T-helper 2 cell (primary cell): Measurements from ENCODE around the gene DCDC2.
"Not testable (repeated sequence)": the region's sequence is repeated elsewhere in the genome, so short reads cannot be mapped to it uniquely, and the experiment has no call there.

Experiments
- DNase-seq, 5 experiments: peaks; one replicate each; pipeline versions ENCODE4 v3.0.0 to v3.0.0-alpha.2; 2012 to 2022

DCDC2 gene

DNA sequence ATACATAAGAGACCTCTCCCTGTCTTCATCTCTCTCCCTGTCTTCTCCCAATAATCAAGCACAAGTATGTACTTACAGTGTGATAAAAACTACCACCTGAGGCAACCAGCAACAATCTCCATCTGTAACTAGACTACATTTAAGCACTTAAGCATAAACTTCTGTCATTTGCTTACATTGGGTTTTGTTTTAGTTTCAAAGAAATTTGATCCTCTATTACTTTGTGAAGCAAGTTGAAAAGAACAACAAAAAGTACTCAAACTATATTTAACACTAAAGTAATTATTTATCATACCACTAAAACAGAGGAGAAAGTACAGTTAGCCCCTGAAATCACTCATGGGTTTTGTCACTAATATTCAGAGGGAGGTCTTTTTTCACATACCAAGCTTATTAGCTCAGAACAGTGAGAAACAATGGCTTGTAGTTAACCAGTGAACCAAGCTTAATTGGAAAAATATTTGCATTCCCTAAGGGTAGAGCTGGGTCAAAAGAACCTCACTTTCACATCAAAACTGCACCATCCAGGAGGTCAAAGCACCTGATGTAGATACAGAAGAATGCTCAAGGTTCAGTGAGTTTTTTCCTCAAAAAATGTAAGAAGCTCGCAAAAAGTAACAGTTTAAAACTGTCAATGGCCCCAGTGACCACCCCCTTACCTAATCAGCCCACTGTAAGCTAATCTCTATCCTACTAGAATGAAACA lies 34.1 kb downstream of the DCDC2 start:
- no peak for DNase-seq

DNA sequence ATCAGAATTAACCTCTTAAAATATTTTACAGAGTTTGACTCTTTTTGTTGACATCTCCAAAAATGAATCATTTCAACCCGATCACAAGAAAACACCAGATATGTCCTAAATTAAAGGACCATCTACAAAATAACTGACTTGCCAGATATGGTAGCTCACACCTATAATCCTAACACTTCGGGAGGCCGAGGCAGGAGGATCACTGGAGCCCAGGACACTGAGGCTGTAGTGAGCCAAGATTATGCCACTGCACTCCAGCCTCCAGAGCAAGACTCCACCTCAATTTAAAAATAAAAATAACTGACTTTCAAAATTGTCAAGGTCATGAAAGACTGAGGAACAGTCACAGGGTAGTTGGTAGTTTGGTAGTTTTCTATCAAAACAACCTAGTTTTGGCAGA lies 34.9 kb downstream of the DCDC2 start:
- DNase-seq: no peak

DNA sequence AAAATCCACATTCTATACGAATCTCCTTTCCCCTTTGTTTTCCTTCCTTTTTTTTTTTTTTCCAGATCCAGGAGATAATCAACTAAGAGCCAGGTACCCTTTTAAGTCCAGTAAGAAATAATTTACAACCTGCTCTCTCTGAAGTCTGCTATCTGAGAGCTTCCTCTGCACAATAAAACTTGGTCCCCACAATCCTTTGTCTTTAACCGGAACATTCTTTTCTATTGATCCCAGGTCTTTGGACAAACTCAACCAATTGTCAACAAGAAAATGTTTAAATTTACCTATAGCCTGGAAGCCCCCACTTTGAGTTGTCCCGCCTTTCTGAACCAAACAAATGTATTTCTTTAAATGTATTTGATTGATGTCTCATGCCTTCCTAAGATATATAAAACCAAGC lies 35.4 kb downstream of the DCDC2 start:
- not testable (repeated sequence) for DNase-seq

DNA sequence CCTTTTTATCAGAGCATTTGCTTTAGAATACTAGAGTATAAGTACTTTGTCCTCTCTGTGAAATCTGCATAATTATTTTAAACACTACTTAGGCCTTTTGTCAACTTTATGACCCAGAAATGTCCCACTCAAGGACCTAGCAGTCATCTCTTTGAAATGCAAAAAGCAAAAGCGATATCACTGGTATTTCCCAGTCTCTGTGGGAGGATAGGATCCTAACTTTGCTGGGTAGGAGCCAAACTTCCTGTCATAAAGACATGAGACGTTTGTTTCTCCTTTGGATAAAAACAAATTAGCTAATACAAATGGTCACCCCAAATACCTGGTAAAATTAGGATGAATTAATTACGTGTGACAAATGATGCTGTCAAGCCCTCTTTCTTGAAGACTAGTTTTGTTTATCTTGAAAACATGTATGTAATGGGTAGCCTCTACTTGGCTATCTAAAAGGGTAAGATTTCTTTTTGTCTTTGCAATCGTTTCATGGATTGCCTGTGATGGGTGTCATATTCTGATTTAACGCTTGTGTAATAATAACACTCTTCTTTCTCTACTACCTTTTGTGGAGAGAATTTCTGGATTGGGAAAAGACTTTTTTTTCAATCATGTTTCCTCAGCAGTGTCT lies 36.2 kb downstream of the DCDC2 start:
- DNase-seq: no peak

DNA sequence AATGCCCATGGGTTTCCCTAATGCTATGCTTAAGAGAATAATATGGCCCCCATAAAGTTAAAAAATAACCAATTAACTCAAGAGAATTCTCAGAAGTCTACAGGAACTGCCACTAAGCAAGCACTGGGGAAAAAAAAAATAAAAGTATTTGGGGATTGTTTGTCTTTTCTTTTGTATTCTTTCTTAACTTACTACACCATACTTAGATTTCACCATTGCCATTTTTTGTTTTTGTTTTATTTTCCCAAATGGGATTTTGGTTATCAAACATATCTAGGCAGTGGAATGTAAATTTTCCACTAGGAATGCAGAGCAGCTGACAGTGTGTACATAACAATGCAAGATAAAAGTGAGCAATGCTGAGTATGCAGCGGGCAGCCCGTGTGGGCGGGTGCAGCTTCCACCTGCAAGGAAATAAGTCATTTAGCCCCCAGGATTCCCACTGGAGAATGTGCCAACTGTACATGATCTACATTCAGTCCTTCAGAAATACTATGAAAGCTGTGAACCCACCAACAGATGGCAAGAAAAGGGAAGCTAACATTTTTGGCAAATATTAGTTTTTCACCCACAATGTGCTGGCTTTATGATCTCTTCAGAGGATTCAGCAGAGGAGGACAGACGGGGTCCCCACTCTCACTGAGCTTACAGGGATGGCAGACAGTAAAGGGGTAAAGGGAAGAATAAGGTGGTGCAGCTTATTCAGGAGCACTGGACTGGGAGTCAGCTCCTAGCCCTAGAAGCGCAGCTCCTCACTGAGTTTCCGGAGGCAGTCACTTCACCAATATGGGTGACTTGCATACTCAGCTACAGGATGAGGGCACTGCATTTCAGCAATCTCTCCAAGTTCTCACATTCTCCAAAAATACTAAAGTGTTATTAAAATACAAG lies 44.4 kb downstream of the DCDC2 start:
- no peak for DNase-seq

DNA sequence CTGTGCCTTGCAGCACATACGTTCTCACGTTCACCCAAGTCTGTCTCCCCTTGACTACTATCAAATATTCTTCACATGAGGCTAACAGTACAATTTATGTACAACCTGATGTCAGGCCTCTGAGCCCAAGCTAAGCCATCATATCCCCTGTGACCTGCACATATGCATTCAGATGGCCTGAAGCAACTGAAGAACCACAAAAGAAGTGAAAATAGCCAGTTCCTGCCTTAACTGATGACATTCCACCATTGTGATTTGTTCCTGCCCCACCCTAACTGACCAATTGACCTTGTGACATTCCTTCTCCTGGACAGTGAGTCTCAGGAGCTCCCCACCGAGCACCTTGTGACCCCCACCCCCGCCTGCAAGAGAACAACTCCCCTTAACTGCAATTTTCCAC lies 46.1 kb downstream of the DCDC2 start:
- not testable (repeated sequence) for DNase-seq

DNA sequence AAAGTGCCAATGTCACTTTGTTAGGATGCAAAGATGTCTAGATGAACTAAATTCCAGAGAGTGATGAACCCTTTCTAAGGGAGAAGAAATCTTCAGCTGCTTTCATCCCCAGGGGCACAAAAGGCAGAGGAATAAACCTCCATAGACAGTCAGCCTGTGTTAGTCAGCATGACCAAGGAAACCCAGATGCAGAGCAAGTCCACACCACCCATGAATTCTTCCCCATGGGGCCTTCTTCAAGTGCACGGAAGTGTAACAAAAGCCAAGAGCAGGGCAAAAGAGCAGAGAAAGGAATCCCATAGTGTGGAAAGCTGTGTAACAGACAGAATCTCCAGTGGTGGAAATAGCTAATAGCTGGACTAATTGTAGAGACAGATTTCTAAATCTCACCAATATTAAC lies 50.0 kb downstream of the DCDC2 start:
- DNase-seq: no peak

DNA sequence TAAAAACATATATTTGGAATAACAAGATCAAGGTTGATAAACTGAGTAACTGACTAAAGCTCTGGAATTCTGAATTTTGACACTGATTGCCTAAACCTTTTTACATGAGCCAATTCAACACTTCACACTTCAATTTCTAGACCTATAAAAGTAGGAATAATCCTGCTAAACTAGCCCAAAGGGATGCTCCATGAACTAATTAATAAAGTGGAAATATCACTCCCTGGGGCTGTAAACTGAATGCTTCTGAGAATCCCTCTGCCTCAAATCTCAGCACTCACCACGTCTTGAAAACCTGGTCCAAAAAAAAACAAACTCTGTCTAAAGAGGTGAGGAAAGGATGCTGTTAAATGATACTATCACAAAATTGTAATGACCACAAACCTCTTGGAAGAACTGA lies 50.9 kb downstream of the DCDC2 start:
- no peak for DNase-seq

DNA sequence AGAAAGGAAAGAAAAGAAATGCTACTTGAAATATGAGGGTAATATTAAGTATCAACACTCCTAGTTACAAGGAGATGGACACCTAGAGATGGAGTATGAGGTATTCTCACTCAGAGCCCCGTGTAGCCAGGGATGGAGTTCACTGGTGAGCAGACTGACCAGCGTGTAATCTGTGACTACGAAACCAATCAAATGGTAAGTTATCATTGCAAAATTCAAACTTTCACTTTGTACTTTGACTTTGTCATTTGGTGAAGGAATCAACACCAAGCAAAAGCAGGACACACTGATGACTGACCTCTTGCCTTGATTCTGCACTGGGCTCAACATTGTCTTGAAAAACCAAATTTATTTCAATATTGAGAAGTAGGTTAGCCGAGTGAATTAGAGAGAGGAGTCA lies 51.8 kb downstream of the DCDC2 start:
- no peak for DNase-seq

DNA sequence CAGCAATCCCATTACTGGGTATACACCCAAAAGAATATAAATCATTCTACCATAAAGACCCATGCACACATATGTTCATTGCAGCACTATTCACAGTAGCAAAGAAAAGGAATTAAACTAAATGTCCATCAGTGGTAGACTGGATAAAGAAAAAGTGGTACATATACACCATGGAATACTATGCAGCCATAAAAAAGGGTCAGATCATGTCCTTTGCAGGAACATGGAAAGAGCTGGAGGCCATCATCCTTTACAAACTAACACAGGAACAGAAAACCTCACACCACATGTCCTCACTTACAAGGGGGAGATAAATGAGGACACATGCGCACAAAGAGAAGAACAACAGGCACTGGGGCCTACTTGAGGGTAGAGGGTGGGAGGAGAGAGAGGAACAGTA lies 60.9 kb downstream of the DCDC2 start:
- DNase-seq: no peak

DNA sequence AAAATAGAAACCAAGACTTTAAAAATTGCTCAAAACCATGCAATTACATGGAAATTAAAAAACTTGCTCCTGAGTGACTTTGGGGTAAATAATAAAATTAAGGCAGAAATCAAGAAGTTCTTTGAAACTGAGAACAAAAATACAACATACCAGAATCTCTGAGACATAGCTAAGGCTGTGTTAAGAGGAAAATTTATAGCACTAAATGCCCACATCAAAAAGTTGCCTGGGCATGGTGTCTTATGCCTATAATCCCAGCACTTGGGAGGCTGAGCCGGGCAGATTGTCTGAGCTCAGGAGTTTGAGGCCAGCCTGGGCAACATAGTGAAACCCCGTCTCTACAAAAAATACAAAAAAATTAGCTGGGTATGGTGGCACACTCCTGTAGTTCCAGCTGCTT lies 64.0 kb downstream of the DCDC2 start:
- not testable (repeated sequence) for DNase-seq

DNA sequence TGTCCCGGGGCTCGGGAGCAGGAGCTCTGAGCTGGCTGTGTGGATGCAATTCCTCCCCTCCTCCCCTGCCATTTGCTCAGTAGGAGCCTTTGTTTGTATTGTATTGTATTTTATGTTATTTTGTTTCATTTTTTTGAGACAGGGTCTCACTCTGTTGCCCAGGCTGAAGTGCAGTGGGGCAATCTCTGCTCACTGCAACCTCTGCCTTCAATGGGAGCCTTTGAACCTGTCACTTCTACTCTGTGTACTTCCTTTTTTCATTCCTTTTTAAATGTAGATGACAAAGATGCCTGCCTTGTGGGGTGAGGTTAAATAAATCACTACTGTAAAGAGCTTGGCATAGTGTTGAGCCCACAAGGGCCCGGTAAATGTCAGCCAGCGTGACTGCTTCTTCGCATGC lies 70.6 kb downstream of the DCDC2 start:
- DNase-seq: no peak

DNA sequence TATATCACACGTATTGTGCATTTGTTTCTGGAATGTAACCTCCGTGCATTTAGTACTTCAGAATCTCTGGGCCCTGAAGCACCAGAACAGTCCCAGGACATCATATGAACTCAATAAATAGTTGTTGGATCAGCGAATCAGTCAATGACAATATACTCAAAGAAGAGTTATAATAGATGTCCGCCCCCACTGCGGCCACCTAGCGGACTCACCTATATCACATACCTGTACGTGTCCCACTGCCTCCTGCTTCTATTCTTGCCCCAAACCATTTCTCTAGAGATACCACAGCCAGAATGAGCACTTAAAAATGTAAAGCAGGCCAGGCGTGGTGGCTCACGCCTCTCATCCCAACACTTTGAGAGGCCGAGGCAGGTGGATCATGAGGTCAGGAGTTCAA lies 73.9 kb downstream of the DCDC2 start:
- no peak for DNase-seq

DNA sequence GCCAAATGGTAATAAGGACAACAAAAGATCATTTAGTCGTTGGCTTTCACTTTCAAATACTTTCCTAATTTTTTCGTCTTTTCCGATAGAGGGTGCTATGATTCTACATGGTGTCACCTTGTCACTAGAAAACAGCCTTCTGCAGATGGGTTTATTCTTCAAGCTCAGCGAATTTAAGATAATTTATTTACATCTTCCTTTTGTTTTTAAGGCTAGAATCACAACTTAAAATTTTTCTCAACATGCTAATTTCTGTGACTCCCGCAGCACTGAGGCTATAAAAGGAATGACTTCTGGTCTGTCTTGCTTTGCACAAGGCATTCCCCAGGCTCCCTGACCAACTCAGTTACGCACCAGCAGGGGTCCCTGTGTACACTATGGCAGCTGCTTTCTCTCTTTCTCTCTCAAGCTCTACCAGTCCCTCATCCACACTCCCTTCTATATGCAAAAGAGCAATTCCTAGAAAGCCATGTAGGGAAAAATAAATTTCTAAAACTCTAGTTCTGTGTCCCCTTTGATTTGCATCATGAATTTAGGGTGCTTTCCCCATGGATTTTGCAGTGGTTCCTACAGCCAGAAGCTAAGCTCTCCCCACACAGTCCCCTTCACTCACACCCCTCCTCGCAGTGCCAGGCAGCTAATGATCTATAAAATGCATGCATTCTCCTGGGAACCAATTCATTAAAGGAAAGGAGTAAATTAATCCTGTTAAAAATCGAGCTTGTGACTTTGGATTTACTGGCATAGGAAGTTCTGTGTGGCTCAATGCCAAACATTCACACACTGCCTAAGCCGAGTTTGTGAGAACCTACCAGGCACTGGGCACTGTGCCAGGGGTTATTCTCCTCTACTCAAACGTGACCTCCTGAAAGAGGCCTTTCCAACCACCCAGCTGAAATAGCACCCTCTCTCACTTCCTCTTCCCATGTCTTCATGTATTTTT lies 74.5 kb downstream of the DCDC2 start:
- DNase-seq: peak in 1 of 5 experiments; percentile 52

DNA sequence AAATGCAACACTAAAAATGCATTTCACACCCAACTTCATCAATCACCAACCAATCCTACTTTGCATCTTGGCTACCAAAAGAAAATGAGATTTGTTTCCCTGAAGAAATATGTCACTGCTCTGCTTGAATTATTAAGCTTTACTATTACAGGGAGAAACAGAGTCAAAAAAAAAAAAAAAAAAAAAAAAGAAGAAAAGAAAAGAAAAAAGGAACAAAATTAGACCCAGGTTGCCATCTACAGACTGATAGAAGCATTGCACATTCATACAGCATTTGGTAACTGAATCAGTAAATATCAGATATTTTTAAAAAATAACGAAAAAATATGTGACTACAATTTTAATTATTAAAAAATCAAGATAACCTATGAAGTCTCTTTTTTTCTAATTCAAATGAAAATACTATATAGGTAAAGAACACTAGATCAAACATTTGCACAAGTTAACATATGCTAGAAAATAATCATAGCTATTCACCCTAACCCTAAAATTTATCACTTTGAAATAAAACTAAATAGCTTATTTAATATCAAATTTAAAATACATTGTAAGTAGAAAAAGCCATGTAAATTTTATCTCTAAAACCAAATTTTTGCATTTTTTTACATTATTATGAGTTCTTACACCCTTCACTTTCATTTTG lies 83.3 kb downstream of the DCDC2 start:
- DNase-seq: no peak

DNA sequence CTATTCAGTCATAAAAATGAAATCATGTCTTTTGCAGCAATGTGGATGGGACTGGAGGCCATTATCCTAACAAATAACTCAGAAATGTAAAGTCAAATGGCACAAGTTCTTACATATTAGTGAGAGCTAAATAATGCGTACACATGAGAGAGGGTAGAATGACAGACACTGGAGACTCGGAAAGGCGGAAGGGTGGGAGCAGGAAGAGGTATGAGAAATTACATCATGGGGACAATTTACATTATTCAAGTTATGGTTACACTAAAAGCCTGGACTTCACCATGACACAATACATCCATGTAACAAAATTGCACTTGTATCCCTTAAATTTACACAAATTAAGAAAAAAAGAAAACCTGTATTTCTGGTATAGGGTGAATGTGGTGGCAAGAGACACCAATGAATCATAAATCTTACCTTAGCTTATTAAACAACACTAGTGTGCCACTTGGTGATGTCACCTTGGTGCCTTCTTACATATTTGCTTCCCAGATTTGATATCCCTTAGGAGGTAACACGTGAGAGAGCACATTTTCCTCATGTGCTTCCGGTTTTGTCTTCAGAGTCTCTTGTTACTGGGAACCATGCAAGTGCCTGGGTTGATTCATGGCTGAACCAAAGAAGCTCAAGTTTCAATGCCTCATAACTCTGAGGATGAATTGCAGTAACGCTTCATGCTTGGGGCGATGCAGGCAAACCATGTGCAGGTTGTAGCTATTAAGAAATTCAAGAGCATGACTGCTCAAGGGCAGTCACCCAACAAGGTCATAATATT lies 84.6 kb downstream of the DCDC2 start:
- no peak for DNase-seq

DNA sequence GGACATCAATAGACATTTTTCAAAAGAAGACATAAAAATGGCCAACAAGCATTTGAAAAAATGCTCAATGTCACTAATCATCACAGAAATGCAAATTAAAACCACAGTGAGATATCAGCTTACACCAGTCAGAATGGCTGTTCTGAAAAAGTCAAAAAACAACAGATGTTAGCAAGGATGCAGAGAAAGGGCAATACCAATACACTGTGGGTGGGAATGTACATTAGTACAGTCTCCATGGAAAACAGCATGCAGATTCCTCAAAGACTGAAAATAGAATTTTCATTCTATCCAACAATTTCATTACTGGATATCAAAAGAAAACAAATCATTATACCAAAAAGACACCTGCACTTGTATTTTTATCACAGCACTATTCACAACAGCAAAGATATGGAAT lies 85.3 kb downstream of the DCDC2 start:
- DNase-seq: no peak

DNA sequence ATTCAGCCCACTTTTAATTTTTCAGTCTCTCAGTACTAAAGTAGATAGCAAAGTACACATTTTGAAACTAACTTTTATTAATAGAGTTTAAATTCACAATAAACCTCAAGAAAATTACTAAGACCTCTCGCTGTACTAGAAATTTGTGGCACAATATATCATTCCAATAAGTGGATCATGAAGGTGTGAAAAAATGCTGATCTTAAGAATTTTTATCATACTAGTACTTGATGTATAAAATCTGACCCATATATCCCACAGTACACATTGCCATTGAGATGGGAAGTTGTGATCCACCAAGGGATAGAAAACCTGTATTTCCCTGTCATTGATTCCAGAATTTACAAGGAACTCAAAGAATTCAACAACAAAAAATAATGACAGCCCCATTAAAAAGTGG lies 85.7 kb downstream of the DCDC2 start:
- no peak for DNase-seq

DNA sequence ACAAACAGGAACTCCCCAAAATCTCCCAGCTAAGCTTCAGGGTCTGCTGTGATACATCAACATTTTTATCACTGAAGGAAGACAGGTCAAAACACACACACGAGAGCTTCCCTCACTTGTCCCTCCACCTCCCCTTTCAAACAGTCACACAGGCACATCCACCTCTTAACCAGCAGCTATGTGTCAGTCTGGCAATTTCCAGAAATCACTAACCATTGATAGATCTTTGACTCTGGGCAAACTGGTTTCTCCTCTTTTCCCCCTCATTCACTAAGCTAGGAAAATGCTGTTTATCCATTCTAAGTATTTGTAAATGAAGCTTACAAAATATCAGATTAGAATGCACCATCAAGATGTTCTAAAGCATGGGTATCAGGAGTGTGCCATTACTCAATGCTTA lies 87.8 kb downstream of the DCDC2 start:
- no peak for DNase-seq

DNA sequence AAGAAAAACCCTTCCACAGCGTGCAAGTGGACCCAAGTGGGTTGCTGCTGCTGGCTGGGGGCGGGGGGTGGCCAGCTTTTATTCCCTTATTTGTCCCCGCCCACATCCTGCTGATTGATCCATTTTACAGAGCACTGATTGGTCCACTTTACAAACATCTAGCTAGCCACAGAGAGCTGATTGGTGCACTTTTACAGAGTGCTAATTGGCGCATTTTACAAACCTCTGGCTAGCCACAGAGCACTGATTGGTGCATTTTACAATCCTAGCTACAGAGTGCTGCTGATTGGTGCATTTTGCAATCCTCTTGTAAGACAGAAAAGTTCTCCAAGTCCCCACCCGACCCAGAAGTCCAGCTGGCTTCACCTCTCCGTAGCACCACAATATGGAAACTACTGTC lies 99.6 kb downstream of the DCDC2 start:
- not testable (repeated sequence) for DNase-seq

DNA sequence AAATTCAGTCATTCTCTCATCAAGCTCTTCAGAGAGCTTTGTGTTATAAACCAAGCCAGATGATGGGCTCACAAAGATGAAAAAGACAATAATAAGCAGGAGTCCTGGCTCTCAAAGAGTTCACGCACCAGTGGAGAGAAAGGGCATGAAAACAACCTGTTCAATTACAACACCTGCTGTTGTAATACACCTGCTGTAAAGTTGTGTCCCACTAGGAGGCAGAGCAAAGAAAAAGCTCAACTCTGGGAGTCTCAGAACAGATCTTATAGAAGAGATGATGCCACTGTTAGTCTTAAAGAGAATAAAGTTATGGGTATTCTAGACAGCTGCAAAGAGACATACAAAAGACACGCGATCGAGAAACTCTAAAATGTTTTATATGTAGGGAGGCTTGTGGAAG lies 100.6 kb downstream of the DCDC2 start:
- DNase-seq: no peak
